K562 (cell line): Measurements from ENCODE around the gene LMAN2. TPM values are rescaled to one million over a fixed set of nuclear protein-coding genes. Genes with fewer than 3 reads are reported as not detected.

Source experiments
- BRD4 ChIP-seq: fragments of 200-600 bp; sonication (generic); IDR thresholded peaks from 2 replicates; pipeline ENCODE4 v1.6.1; 2017; ENCODE audit warnings: inconsistent platforms
- CAMTA2 ChIP-seq: fragments of 250-450 bp; sonication (Bioruptor Pico); conservative IDR thresholded peaks from 2 replicates; pipeline ENCODE4 v1.5.1; 2022
- HMG20A ChIP-seq: fragments of 450-650 bp; formaldehyde crosslinking; conservative IDR thresholded peaks from 2 replicates; pipeline ENCODE4 v1.4.0; 2020; ENCODE audit warnings: mild to moderate bottlenecking, mixed read lengths
- RFX5 ChIP-seq: IDR thresholded peaks from 2 replicates; pipeline ENCODE4 v1.6.1; 2011; ENCODE audit warnings: low read depth, mild to moderate bottlenecking, improper control_type of control experiment, low read length
- YY1 ChIP-seq, 3 experiments: IDR thresholded peaks; 2 replicates each; pipeline ENCODE4 v1.6.1; 2011; ENCODE audit warnings: low read length in 2 of 3, mild to moderate bottlenecking in 2 of 3, moderate library complexity in 2 of 3, borderline replicate concordance in 1 of 3, control low read depth in 1 of 3, low read depth in 1 of 3; ENCODE audit not compliant: insufficient read depth in 3 of 3, insufficient replicate concordance in 2 of 3, control insufficient read depth in 1 of 3, insufficient read length in 1 of 3; ENCODE audit errors: extremely low read depth in 1 of 3
- ZKSCAN1 ChIP-seq: fragments of 150-350 bp; IDR thresholded peaks from 2 replicates; pipeline ENCODE4 v1.6.1; 2016; ENCODE audit warnings: low read depth, low read length
- polyA plus RNA-seq, 8 experiments: library from polyadenylated mRNA; depleted of rRNA in 4 of 8; stranded (reverse) in 5 of 8; unstranded in 3 of 8; fragments of >200 nt; fragmentation: Nextera tagmentation in 2 of 8; fragmentation: Illumina TruSeq in 1 of 8; extraction: Ambion mirVana in 2 of 8; extraction: Trizol in 1 of 8; gene quantifications; 2 replicates each; pipeline versions ENCODE4 v1.2.1 to v1.2.3, GENCODE V29; 2011 to 2014; ENCODE audit warnings: inconsistent platforms in 1 of 8, missing spikeins in 1 of 8
- total RNA-seq, 7 experiments: library from RNA; depleted of rRNA in 6 of 7; stranded (reverse); fragments of >200 nt in 6 of 7; fragmentation: Illumina TruSeq in 2 of 7; extraction: Trizol in 2 of 7; gene quantifications; 2 replicates each; pipeline versions ENCODE4 v1.2.1 to v1.2.3, GENCODE V29; 2011 to 2021; ENCODE audit warnings: low replicate concordance in 1 of 7
- TF ChIP-seq, protein P1 (sequence below): sonication (generic); formaldehyde crosslinking; IDR thresholded peaks from 2 replicates; pipeline ENCODE4 v1.4.0; 2020; ENCODE audit warnings: mild to moderate bottlenecking, missing genetic modification reagents
- TF ChIP-seq, protein P2 (sequence below), 2 experiments: fragments of 450-650 bp in 1 of 2; sonication (generic) in 1 of 2; formaldehyde crosslinking; conservative IDR thresholded peaks; 2 replicates each; pipeline versions ENCODE4 v1.4.0 to v1.8.1; 2020 to 2022; ENCODE audit warnings: mild to moderate bottlenecking in 1 of 2, missing genetic modification reagents in 1 of 2
- TF ChIP-seq, protein P3 (sequence below): IDR thresholded peaks from 2 replicates; pipeline ENCODE4 v1.6.1; 2016; ENCODE audit warnings: missing genetic modification characterization, missing compliant biosample characterization
- TF ChIP-seq, protein P4 (sequence below): IDR thresholded peaks from 2 replicates; pipeline ENCODE4 v1.6.1; 2011; ENCODE audit not compliant: insufficient read length; ENCODE audit errors: extremely low read depth

The LMAN2 gene
- total and polyA plus RNA-seq, 9 of the 15 experiments (the other 6 are each of a cell fraction or from before 2014, with no cell fraction given) = 2.7 to 254 (median 136) TPM

DNA sequence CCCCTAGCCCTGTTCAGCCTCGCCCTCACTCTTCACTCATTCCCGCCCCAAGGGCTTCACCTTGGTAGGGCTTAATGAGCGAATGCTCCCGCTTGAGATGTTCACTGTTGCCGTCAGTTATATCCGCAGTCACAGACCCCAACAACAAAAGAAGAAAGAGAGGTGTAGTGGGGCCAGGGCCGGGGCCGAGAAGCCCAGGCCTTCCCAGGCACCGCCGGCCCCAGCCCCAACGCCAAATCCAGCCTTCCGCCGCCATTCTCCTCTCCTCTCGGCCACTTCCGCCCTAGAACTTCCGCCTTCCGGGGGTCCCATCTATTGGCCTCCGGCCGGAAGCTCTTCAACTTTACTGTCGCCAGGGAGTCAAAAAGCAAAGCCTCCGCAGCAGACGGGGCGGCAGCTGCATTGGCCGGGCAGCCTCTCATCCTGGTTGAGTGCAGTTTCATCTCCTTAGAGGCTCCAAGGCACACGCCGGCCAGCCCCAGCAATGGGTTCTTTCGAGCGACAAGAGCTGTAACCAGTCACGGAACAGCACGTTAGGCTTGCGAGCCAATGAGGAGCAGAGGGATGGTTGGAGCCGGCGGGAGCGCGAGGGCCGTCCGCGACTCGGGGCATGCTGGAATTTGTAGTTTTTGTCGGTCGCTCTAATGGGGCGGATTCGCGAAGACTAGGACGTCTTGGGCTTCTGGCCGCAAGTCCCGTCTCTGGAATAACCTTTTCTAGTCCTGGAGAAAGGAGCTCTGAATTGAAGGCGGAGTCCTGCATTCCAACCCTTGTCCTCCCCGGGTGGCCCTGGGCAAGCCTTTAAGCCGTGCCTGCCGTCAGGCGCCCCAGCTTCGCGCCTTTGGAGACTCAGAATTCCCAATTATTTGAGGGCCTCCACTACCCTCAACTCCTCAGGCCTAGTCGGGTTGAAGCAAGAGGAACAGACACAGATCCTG is at the start of gene LMAN2 (continued):
- TF ChIP-seq, protein P1, sequence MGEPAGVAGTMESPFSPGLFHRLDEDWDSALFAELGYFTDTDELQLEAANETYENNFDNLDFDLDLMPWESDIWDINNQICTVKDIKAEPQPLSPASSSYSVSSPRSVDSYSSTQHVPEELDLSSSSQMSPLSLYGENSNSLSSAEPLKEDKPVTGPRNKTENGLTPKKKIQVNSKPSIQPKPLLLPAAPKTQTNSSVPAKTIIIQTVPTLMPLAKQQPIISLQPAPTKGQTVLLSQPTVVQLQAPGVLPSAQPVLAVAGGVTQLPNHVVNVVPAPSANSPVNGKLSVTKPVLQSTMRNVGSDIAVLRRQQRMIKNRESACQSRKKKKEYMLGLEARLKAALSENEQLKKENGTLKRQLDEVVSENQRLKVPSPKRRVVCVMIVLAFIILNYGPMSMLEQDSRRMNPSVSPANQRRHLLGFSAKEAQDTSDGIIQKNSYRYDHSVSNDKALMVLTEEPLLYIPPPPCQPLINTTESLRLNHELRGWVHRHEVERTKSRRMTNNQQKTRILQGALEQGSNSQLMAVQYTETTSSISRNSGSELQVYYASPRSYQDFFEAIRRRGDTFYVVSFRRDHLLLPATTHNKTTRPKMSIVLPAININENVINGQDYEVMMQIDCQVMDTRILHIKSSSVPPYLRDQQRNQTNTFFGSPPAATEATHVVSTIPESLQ (CRISPR knock-in tag) = peak; percentile 69; the same call in 1 of the 2 replicates
- TF ChIP-seq, protein P2, sequence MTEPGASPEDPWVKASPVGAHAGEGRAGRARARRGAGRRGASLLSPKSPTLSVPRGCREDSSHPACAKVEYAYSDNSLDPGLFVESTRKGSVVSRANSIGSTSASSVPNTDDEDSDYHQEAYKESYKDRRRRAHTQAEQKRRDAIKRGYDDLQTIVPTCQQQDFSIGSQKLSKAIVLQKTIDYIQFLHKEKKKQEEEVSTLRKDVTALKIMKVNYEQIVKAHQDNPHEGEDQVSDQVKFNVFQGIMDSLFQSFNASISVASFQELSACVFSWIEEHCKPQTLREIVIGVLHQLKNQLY (CRISPR knock-in tag; conservative IDR thresholded peaks at IDR 0.05) = no peak
- TF ChIP-seq RFX5 (no peak), YY1 (IDR thresholded peaks at IDR 0.05; ENCODE audit: borderline replicate concordance in 1 of 3, control insufficient read depth in 1 of 3, extremely low read depth in 1 of 3, insufficient read depth in 3 of 3, insufficient read length in 1 of 3, insufficient replicate concordance in 2 of 3, low read depth in 1 of 3, low read length in 2 of 3) (peak; percentile 76 to 94 (median 90)), HMG20A (no peak), ZKSCAN1 (0 out of 2 replicates have a peak, but pooled peaks have one; percentile 23), CAMTA2 (no peak), BRD4 (peak; percentile 80; the same call in 1 of the 2 replicates)
- TF ChIP-seq, protein P3, sequence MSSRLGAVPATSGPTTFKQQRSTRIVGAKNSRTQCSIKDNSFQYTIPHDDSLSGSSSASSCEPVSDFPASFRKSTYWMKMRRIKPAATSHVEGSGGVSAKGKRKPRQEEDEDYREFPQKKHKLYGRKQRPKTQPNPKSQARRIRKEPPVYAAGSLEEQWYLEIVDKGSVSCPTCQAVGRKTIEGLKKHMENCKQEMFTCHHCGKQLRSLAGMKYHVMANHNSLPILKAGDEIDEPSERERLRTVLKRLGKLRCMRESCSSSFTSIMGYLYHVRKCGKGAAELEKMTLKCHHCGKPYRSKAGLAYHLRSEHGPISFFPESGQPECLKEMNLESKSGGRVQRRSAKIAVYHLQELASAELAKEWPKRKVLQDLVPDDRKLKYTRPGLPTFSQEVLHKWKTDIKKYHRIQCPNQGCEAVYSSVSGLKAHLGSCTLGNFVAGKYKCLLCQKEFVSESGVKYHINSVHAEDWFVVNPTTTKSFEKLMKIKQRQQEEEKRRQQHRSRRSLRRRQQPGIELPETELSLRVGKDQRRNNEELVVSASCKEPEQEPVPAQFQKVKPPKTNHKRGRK (tag) = no peak
- TF ChIP-seq, protein P4, sequence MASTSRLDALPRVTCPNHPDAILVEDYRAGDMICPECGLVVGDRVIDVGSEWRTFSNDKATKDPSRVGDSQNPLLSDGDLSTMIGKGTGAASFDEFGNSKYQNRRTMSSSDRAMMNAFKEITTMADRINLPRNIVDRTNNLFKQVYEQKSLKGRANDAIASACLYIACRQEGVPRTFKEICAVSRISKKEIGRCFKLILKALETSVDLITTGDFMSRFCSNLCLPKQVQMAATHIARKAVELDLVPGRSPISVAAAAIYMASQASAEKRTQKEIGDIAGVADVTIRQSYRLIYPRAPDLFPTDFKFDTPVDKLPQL = no peak
